B cell (primary cell): ENCODE measurements around the gene NME7.

Source experiments
- CTCF ChIP-seq: fragments of 200-600 bp; IDR thresholded peaks from one replicate; pipeline ENCODE4 v1.8.0; 2022; ENCODE audit warnings: antibody characterized with exemption, mild to moderate bottlenecking
- EZH2 ChIP-seq: IDR thresholded peaks from 2 replicates; pipeline ENCODE4 v1.6.1; 2012; ENCODE audit warnings: borderline replicate concordance, low read depth, mild to moderate bottlenecking, moderate library complexity, low read length; ENCODE audit not compliant: insufficient read depth, poor library complexity, severe bottlenecking

DNA sequence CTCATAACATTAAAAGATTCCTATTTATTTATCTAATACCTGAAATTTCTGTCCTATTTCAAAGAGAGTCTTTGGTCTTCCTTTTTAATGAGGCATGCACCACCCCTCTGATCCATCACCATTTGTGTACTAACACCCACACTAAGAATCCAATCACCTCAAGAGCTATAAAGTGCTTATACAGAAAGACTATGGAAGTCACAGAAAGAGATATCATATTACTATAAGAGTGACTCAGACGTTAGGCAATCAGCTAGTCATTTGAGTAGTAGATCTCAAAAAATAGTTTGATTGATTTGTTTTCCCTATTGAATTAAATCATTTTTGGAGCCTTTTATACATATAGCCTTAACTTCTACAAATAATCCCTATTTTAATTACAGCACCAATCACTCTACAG is 46.1 kb downstream of the NME7 start:
- TF ChIP-seq CTCF: no peak
- TF ChIP-seq EZH2: no peak
